H1 (cell line): ENCODE results near the gene IRF7. TPM values are rescaled to one million over a fixed set of nuclear protein-coding genes. Genes with fewer than 3 reads are reported as not detected.

ENCODE experiments used
- CTCF ChIA-PET: fragments of 300-600 bp; sonication (Branson Sonifier 250); formaldehyde crosslinking; loops from one replicate; lab custom pipeline; 2021; ENCODE audit not compliant: partially characterized antibody; lab: Charles Lee
- POLR2A ChIA-PET: fragments of 300-600 bp; sonication (Branson Sonifier 250); formaldehyde crosslinking; loops from one replicate; lab custom pipeline; 2021; ENCODE audit warnings: inconsistent platforms; ENCODE audit not compliant: partially characterized antibody; lab: Charles Lee
- DNase-seq, 2 experiments: peaks; one replicate each; pipeline versions ENCODE4 v3.0.0 to v3.0.0-alpha.2; 2010 to 2022; ENCODE audit warnings: low spot score in 2 of 2, low read depth in 1 of 2, mixed read lengths in 1 of 2
- FAIRE-seq: peaks from 2 replicates; lab custom pipeline; 2011; peaks lifted over from hg19 to GRCh38; lab: Jason Lieb, UNC
- H2AFZ ChIP-seq: 2 replicates; pipeline ENCODE4 v1.8.1; 2012; ENCODE audit warnings: low read length, inconsistent platforms
- H2AK5ac ChIP-seq: 2 replicates; pipeline ENCODE4 v1.6.1; 2013; ENCODE audit warnings: low read depth, low read length
- H2BK120ac ChIP-seq: replicated peaks from 2 replicates; pipeline ENCODE3; 2013; ENCODE audit warnings: low read depth, low read length, inconsistent platforms
- H2BK12ac ChIP-seq: 2 replicates; pipeline ENCODE4 v1.6.1; 2013; ENCODE audit warnings: low read depth, low read length
- H2BK15ac ChIP-seq: 2 replicates; pipeline ENCODE4 v1.6.1; 2013; ENCODE audit warnings: low read length
- H2BK20ac ChIP-seq: 2 replicates; pipeline ENCODE4 v1.6.1; 2013; ENCODE audit warnings: low read length
- H2BK5ac ChIP-seq: 2 replicates; pipeline ENCODE4 v1.6.1; 2013; ENCODE audit warnings: low read depth, low read length
- H3K14ac ChIP-seq: 2 replicates; pipeline ENCODE4 v1.6.1; 2013; ENCODE audit warnings: inconsistent platforms; ENCODE audit not compliant: insufficient read length
- H3K18ac ChIP-seq: 2 replicates; pipeline ENCODE4 v1.6.1; 2013; ENCODE audit warnings: low read length; ENCODE audit errors: extremely low read depth
- H3K23ac ChIP-seq: 2 replicates; pipeline ENCODE4 v1.6.1; 2013; ENCODE audit warnings: inconsistent platforms; ENCODE audit not compliant: insufficient read length
- H3K23me2 ChIP-seq: 2 replicates; pipeline ENCODE4 v1.6.1; 2013; ENCODE audit warnings: low read depth, low read length
- H3K27ac ChIP-seq: 2 replicates; pipeline ENCODE4 v1.6.1; 2011; ENCODE audit warnings: low read depth, low read length, inconsistent platforms
- H3K27me3 ChIP-seq, 4 experiments: replicated peaks in 1 of 4; 1 replicate in 1 of 4; 2 replicates in 3 of 4; pipeline versions ENCODE4 v1.6.1 to v1.8.1; 2011 to 2013; ENCODE audit warnings: low read length in 3 of 4, mild to moderate bottlenecking in 3 of 4, inconsistent platforms in 2 of 4, mixed read lengths in 2 of 4, moderate library complexity in 1 of 4; ENCODE audit not compliant: control insufficient read depth in 3 of 4, insufficient read depth in 3 of 4; ENCODE audit errors: extremely low read depth in 1 of 4
- H3K36me3 ChIP-seq, 4 experiments: 2 replicates each; pipeline versions ENCODE4 v1.6.1 to v1.8.1; 2011 to 2013; ENCODE audit warnings: mild to moderate bottlenecking in 4 of 4, low read length in 3 of 4, moderate library complexity in 2 of 4, control low read depth in 1 of 4, inconsistent platforms in 1 of 4; ENCODE audit not compliant: insufficient read depth in 4 of 4, control insufficient read depth in 2 of 4
- H3K4ac ChIP-seq: replicated peaks from 2 replicates; pipeline ENCODE3; 2013; ENCODE audit warnings: low read length, low read depth, mixed read lengths, inconsistent platforms; ENCODE audit not compliant: insufficient read length
- H3K4me1 ChIP-seq, 4 experiments: replicated peaks in 1 of 4; 1 replicate in 1 of 4; 2 replicates in 3 of 4; pipeline versions ENCODE4 v1.6.1 to v1.8.1; 2011 to 2013; ENCODE audit warnings: low read length in 3 of 4, inconsistent platforms in 2 of 4, mixed read lengths in 1 of 4; ENCODE audit not compliant: insufficient read depth in 4 of 4, control insufficient read depth in 3 of 4
- H3K4me2 ChIP-seq, 2 experiments: 2 replicates each; pipeline versions ENCODE4 v1.6.1 to v1.8.1; 2011 to 2013; ENCODE audit warnings: low read depth in 2 of 2, low read length in 2 of 2, control low read depth in 1 of 2, inconsistent platforms in 1 of 2, mild to moderate bottlenecking in 1 of 2; ENCODE audit not compliant: insufficient read depth in 1 of 2
- H3K4me3 ChIP-seq, 4 experiments: fragments of 200-600, 300-600 bp in 1 of 4; sonication (generic), shearing (Covaris generic), sonication (Bioruptor Twin) in 1 of 4; 2 replicates each; pipeline versions ENCODE4 v1.5.1 to v1.8.1; 2011 to 2016; ENCODE audit warnings: low read length in 4 of 4, low read depth in 3 of 4, control low read depth in 2 of 4, inconsistent platforms in 2 of 4, mild to moderate bottlenecking in 2 of 4, mixed read lengths in 1 of 4, moderate library complexity in 1 of 4; ENCODE audit not compliant: insufficient read depth in 2 of 4; ENCODE audit errors: extremely low read depth in 1 of 4
- H3K56ac ChIP-seq: replicated peaks from 2 replicates; pipeline ENCODE3; 2013; ENCODE audit warnings: low read depth, mild to moderate bottlenecking, mixed read lengths, low read length, inconsistent platforms; ENCODE audit not compliant: insufficient read length
- H3K79me1 ChIP-seq: 2 replicates; pipeline ENCODE4 v1.6.1; 2013; ENCODE audit warnings: low read depth, low read length, control low read depth
- H3K79me2 ChIP-seq, 2 experiments: 2 replicates each; pipeline versions ENCODE4 v1.6.1 to v1.8.1; 2012 to 2013; ENCODE audit warnings: low read length in 2 of 2, mild to moderate bottlenecking in 2 of 2, inconsistent platforms in 1 of 2; ENCODE audit not compliant: insufficient read depth in 2 of 2, control insufficient read depth in 1 of 2
- H3K9ac ChIP-seq, 4 experiments: replicated peaks in 1 of 4; 1 replicate in 1 of 4; 2 replicates in 3 of 4; pipeline versions ENCODE4 v1.6.1 to v1.8.1; 2011 to 2013; ENCODE audit warnings: low read depth in 3 of 4, low read length in 3 of 4, control low read depth in 2 of 4, mild to moderate bottlenecking in 2 of 4, moderate library complexity in 2 of 4, inconsistent platforms in 1 of 4; ENCODE audit errors: extremely low read depth in 1 of 4
- H3K9me3 ChIP-seq, 2 experiments: 2 replicates each; pipeline versions ENCODE4 v1.6.1 to v1.8.1; 2012 to 2013; ENCODE audit warnings: mild to moderate bottlenecking in 2 of 2, moderate library complexity in 2 of 2, control low read depth in 1 of 2, inconsistent platforms in 1 of 2, low read depth in 1 of 2, low read length in 1 of 2, mixed read lengths in 1 of 2; ENCODE audit not compliant: insufficient read depth in 2 of 2
- H4K20me1 ChIP-seq, 2 experiments: replicated peaks in 1 of 2; 2 replicates each; pipeline versions ENCODE3 to v1.8.1; 2011 to 2013; ENCODE audit warnings: inconsistent platforms in 2 of 2, low read length in 2 of 2, mild to moderate bottlenecking in 1 of 2; ENCODE audit not compliant: insufficient read depth in 2 of 2, control insufficient read depth in 1 of 2
- H4K5ac ChIP-seq: 2 replicates; pipeline ENCODE4 v1.6.1; 2013; ENCODE audit warnings: low read length, low read depth, mixed read lengths, inconsistent platforms; ENCODE audit not compliant: insufficient read length
- H4K8ac ChIP-seq: 2 replicates; pipeline ENCODE4 v1.8.0; 2013; ENCODE audit warnings: mild to moderate bottlenecking, moderate library complexity, low read length, inconsistent platforms; ENCODE audit not compliant: insufficient read depth; ENCODE audit errors: extremely low read depth
- H4K91ac ChIP-seq: replicated peaks from 2 replicates; pipeline ENCODE3; 2013; ENCODE audit warnings: low read length, mixed read lengths, inconsistent platforms; ENCODE audit not compliant: insufficient read length
- CBX8 ChIP-seq: fragments of 300-800, 300-1000 bp; sonication (generic); IDR thresholded peaks from 2 replicates; pipeline ENCODE4 v1.7.1; 2016; ENCODE audit warnings: low read depth, low read length, borderline replicate concordance
- CHD1 ChIP-seq: IDR thresholded peaks from 2 replicates; pipeline ENCODE4 v1.6.1; 2012; ENCODE audit warnings: low read depth, low read length, improper control_type of control experiment
- NANOG ChIP-seq: IDR thresholded peaks from 2 replicates; pipeline ENCODE4 v1.6.1; 2011; ENCODE audit warnings: low read length, low read depth, mild to moderate bottlenecking, inconsistent platforms; ENCODE audit not compliant: insufficient read depth, poor library complexity, severe bottlenecking
- SIN3A ChIP-seq, 2 experiments: IDR thresholded peaks in 1 of 2; conservative IDR thresholded peaks in 1 of 2; 2 replicates each; pipeline ENCODE4 v1.6.1; 2011 to 2012; ENCODE audit warnings: low read length in 2 of 2, improper control_type of control experiment in 1 of 2, low read depth in 1 of 2, mild to moderate bottlenecking in 1 of 2
- WGBS, 2 experiments: shearing (Covaris generic) in 1 of 2; methylation state at CpG; one replicate each; pipeline versions ENCODE4 v1.1.6 to v1.1.7; 2013 to 2015; ENCODE audit warnings: low lambda C conversion rate in 2 of 2, mixed read lengths in 2 of 2, inconsistent platforms in 1 of 2, low coverage in 1 of 2, missing lambda C conversion rate in 1 of 2; ENCODE audit not compliant: insufficient replicate concordance in 2 of 2, insufficient coverage in 1 of 2, insufficient read length in 1 of 2; ENCODE audit errors: extremely low coverage in 1 of 2, missing lambda C conversion rate in 1 of 2; 5-methylcytosine and 5-hydroxymethylcytosine counted together
- polyA plus RNA-seq, 7 experiments: library from polyadenylated mRNA; depleted of rRNA in 3 of 7; stranded (reverse) in 5 of 7; unstranded in 2 of 7; fragments of >200 nt in 5 of 7; fragments of 200-250 nt in 2 of 7; gene quantifications; 1 replicate in 5 of 7; 2 replicates in 1 of 7; 4 replicates in 1 of 7; pipeline versions ENCODE4 v1.2.1 to v1.2.3, GENCODE V29; 2011 to 2013; ENCODE audit warnings: missing spikeins in 2 of 7, mixed read lengths in 2 of 7
- total RNA-seq: library from RNA; stranded (reverse); fragmentation: NEBNext Ultra II Directional; extraction: Animal tissue kit (Norgen Biotek cat#: 25700); gene quantifications from 2 replicates; pipeline ENCODE4 v1.2.1, GENCODE V29; 2021

The IRF7 gene
- total and polyA plus RNA-seq, 2 of the 8 experiments (the other 6 are each of a cell fraction or from before 2014, with no cell fraction given): 9.1 to 9.6 TPM

DNA sequence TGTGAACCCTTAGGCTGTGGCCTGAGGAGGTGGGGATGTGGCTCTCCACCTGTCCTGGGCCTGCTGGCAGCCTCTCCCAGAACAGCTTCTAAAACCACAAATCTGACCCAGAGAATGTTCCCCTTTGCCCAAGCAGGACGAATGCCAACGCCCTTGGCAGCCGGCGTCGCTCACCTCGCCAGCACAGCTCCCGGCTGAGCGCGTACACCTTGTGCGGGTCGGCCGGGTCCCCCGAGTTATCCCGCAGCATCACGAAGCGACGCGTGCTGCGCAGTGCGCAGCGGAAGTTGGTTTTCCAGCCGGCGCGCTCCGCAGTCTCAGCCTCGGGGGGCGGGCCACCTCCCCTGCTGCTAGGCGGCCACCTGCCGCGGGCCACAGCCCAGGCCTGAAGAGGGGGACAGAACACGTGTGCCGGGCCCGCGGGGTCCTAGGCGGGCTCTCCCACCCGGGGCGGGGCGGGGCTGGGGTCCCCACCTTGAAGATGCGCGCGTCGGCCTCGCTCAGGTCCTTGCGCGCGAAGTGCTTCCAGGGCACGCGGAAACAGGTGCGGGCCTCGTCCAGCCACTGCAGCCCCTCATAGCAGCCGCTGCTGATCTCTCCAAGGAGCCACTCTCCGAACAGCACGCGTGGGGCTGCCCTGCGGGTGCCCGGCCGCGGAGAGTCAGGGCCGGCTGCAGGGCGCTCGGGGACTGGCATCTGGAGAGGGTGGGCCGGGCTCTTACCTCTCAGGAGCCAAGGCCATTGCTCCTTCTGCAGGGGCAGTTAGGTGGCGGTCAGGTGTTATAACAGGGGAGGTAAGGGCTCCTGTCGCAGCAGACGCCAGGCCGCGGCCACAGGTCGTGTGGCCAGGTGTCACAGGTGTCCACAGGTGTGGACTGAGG lies 887 bp downstream of the IRF7 start:
- no peak for FAIRE-seq
- H3K4me1 ChIP-seq: peaks cover 0 to 15% (median 3%) of the 10 kb centered on the region in 4 experiments; a peak in 5 of 7 replicates
- peak overlapping the region; percentile 82; the same call in 1 of the 2 replicates for H3K27ac ChIP-seq
- peak overlapping the region; percentile 83 for H3K18ac ChIP-seq
- H3K23ac ChIP-seq: no peak overlapping the region
- ChIA-PET POLR2A (interaction anchor here (0.7 to 2.3 kb wide), 10 partner anchors 11 to 89 kb away, joined by 3 to 20 read pairs (median 6); partner anchors contain the start of genes DRD4 and SCT), CTCF (interaction anchor here (0.9 to 2.0 kb wide), 3 partner anchors 56 to 112 kb away, joined by 3 to 11 read pairs (median 3); no protein-coding TSS in a partner anchor)
- TF ChIP-seq CHD1 (no peak), NANOG (no peak), CBX8 (no peak), SIN3A (conservative IDR thresholded peaks at IDR 0.05 in 1 of 2, IDR thresholded peaks at IDR 0.05 in 1 of 2; ENCODE audit: low read depth in 1 of 2, low read length in 2 of 2) (0 out of 4 replicates have a peak, but pooled peaks of 1 of the 2 experiments have one; percentile 4)
- 90% methylated on average over 36 of the region's 68 CpGs; no CpG with 5 or more reads in 1 of the 2 experiments for WGBS, 2 experiments
- H2BK20ac ChIP-seq: no peak overlapping the region
- H3K14ac ChIP-seq: no peak overlapping the region
- H3K9me3 ChIP-seq: no peaks in the 10 kb centered on the region
- H3K23me2 ChIP-seq: peaks cover 3% of the 10 kb centered on the region; the same call in 1 of the 2 replicates
- H4K20me1 ChIP-seq: peaks cover 21 to 24% of the 10 kb centered on the region in 2 experiments
- peak overlapping the region; percentile 44 to 85 for H3K4me2 ChIP-seq
- H4K8ac ChIP-seq: peak overlapping the region; percentile 79
- no peak overlapping the region for H4K5ac ChIP-seq
- H3K9ac ChIP-seq: peak overlapping the region in 2 of 4 experiments; percentile 31 to 65; a peak in 3 of 7 replicates
- H3K27me3 ChIP-seq: no peaks in the 10 kb centered on the region
- H3K79me1 ChIP-seq: peaks cover 6% of the 10 kb centered on the region
- H2BK15ac ChIP-seq: no peak overlapping the region
- H2BK12ac ChIP-seq: no peak overlapping the region
- peak overlapping the region; percentile 77 for H2BK5ac ChIP-seq
- no peak overlapping the region for H2AFZ ChIP-seq
- H3K56ac ChIP-seq: no peak overlapping the region
- no peak overlapping the region for H4K91ac ChIP-seq
- no peak overlapping the region for H2BK120ac ChIP-seq
- H3K36me3 ChIP-seq: peaks cover 15 to 30% (median 22%) of the 10 kb centered on the region in 4 experiments
- no peaks in the 10 kb centered on the region for H3K79me2 ChIP-seq
- DNase-seq: peak in 1 of 2 experiments; percentile 66
- no peak overlapping the region for H2AK5ac ChIP-seq
- H3K4me3 ChIP-seq: peak overlapping the region; percentile 49 to 80 (median 58)
- H3K4ac ChIP-seq: peak overlapping the region; percentile 91
